IMR-90 (cell line): Measurements from ENCODE around the gene TRIP4.

Source experiments
- BHLHE40 ChIP-seq: fragments of 150-350 bp; IDR thresholded peaks from 2 replicates; pipeline ENCODE4 v1.6.1; 2016; ENCODE audit warnings: mild to moderate bottlenecking, low read depth, low read length
- CEBPB ChIP-seq: IDR thresholded peaks from 2 replicates; pipeline ENCODE4 v1.6.1; 2012; ENCODE audit warnings: low read depth, low read length, improper control_type of control experiment
- MAZ ChIP-seq: IDR thresholded peaks from 2 replicates; pipeline ENCODE4 v1.6.1; 2012; ENCODE audit warnings: low read depth, mild to moderate bottlenecking, low read length, improper control_type of control experiment, moderate library complexity, borderline replicate concordance
- POLR2A ChIP-seq: IDR thresholded peaks from 2 replicates; pipeline ENCODE4 v1.6.1; 2012; ENCODE audit warnings: mild to moderate bottlenecking, low read depth, low read length
- RAD21 ChIP-seq: IDR thresholded peaks from 2 replicates; pipeline ENCODE4 v1.6.1; 2012; ENCODE audit warnings: low read length, improper control_type of control experiment
- RCOR1 ChIP-seq: IDR thresholded peaks from 2 replicates; pipeline ENCODE4 v1.6.1; 2012; ENCODE audit warnings: mild to moderate bottlenecking, low read length, improper control_type of control experiment; ENCODE audit not compliant: insufficient replicate concordance
- SMC3 ChIP-seq: fragments of 150-350 bp; IDR thresholded peaks from 2 replicates; pipeline ENCODE4 v1.6.1; 2016; ENCODE audit warnings: low read depth, mild to moderate bottlenecking, antibody characterized with exemption, low read length, moderate library complexity
- USF2 ChIP-seq: fragments of 150-350 bp; IDR thresholded peaks from 2 replicates; pipeline ENCODE4 v1.6.1; 2017; ENCODE audit warnings: mild to moderate bottlenecking, antibody characterized with exemption, low read length, low read depth
- TF ChIP-seq, protein P1 (sequence below): conservative IDR thresholded peaks from 2 replicates; pipeline ENCODE4 v1.5.1; 2012; ENCODE audit warnings: mild to moderate bottlenecking, low read depth, low read length, improper control_type of control experiment

- TF ChIP-seq SMC3 (no peak), RAD21 (no peak), BHLHE40 (no peak), POLR2A (no peak), CEBPB (no peak), RCOR1 (no peak), MAZ (no peak), USF2 (no peak)
- TF ChIP-seq, protein P1, sequence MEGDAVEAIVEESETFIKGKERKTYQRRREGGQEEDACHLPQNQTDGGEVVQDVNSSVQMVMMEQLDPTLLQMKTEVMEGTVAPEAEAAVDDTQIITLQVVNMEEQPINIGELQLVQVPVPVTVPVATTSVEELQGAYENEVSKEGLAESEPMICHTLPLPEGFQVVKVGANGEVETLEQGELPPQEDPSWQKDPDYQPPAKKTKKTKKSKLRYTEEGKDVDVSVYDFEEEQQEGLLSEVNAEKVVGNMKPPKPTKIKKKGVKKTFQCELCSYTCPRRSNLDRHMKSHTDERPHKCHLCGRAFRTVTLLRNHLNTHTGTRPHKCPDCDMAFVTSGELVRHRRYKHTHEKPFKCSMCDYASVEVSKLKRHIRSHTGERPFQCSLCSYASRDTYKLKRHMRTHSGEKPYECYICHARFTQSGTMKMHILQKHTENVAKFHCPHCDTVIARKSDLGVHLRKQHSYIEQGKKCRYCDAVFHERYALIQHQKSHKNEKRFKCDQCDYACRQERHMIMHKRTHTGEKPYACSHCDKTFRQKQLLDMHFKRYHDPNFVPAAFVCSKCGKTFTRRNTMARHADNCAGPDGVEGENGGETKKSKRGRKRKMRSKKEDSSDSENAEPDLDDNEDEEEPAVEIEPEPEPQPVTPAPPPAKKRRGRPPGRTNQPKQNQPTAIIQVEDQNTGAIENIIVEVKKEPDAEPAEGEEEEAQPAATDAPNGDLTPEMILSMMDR = no peak
Observed at GRCh38 chr15:64349375-64349774, 38.3 kb upstream of the TRIP4 start.
